HEK293 (cell line): Measurements from ENCODE around the gene IGFLR1.

Experiments used
- CTCF ChIA-PET: fragments of 350-600 bp; formaldehyde crosslinking; extraction: SDS; loops from one replicate; lab custom pipeline; 2021; ENCODE audit warnings: antibody characterized with exemption; lab: Yijun Ruan, JAX
- POLR2A ChIA-PET: fragments of 300-600 bp; formaldehyde crosslinking; extraction: SDS; loops from one replicate; lab custom pipeline; 2020; ENCODE audit warnings: antibody characterized with exemption, inconsistent platforms; lab: Yijun Ruan, JAX
- H3K27ac ChIP-seq: fragments of 200-500 bp; sonication (Bioruptor generic); 2 replicates; pipeline ENCODE4 v1.5.1; 2014; ENCODE audit warnings: low read depth, low read length, control low read depth, inconsistent platforms; ENCODE audit errors: extremely low read depth
- H3K36me3 ChIP-seq, 2 experiments: fragments of 200-500 bp in 1 of 2; sonication (Bioruptor generic) in 1 of 2; 1 replicate in 1 of 2; 2 replicates in 1 of 2; pipeline ENCODE4 v1.5.1; 2014 to 2017; ENCODE audit warnings: inconsistent platforms in 2 of 2, low read length in 2 of 2; ENCODE audit not compliant: control insufficient read depth in 2 of 2, insufficient read depth in 1 of 2
- H3K4me1 ChIP-seq: fragments of 200-500 bp; sonication (Bioruptor generic); 2 replicates; pipeline ENCODE4 v1.5.1; 2014; ENCODE audit warnings: mild to moderate bottlenecking, low read length, inconsistent platforms; ENCODE audit not compliant: control insufficient read depth, insufficient read depth
- H3K4me3 ChIP-seq: 2 replicates; pipeline ENCODE4 v1.5.1; 2011; ENCODE audit warnings: low read depth, mild to moderate bottlenecking, control low read depth, low read length, moderate library complexity
- H3K9me3 ChIP-seq: fragments of 200-500 bp; sonication (Bioruptor generic); 2 replicates; pipeline ENCODE4 v1.5.1; 2014; ENCODE audit warnings: low read depth, low read length, inconsistent platforms; ENCODE audit not compliant: control insufficient read depth, insufficient read depth
- EGR2 ChIP-seq: fragments of 450-650 bp; formaldehyde crosslinking; IDR thresholded peaks from 2 replicates; pipeline ENCODE4 v1.5.1; 2016; ENCODE audit warnings: low read depth, missing biosample characterization, missing genetic modification characterization
- KLF9 ChIP-seq: fragments of 450-650 bp; formaldehyde crosslinking; IDR thresholded peaks from 2 replicates; pipeline ENCODE4 v1.5.1; 2016; ENCODE audit warnings: missing biosample characterization, missing genetic modification characterization, low read depth
- PRDM10 ChIP-seq: fragments of 450-650 bp; formaldehyde crosslinking; IDR thresholded peaks from 2 replicates; pipeline ENCODE4 v1.5.1; 2016; ENCODE audit warnings: missing biosample characterization, missing genetic modification characterization
- SP7 ChIP-seq: fragments of 450-650 bp; formaldehyde crosslinking; IDR thresholded peaks from 2 replicates; pipeline ENCODE4 v1.5.1; 2016; ENCODE audit warnings: missing biosample characterization, missing genetic modification characterization
- TRIM28 ChIP-seq: IDR thresholded peaks from 2 replicates; pipeline ENCODE4 v1.6.1; 2011; ENCODE audit warnings: low read length, control low read depth, borderline replicate concordance
- ZNF140 ChIP-seq: fragments of 450-650 bp; formaldehyde crosslinking; IDR thresholded peaks from 2 replicates; pipeline ENCODE4 v1.5.1; 2016; ENCODE audit warnings: missing biosample characterization, missing genetic modification characterization
- ZNF16 ChIP-seq: fragments of 450-650 bp; formaldehyde crosslinking; IDR thresholded peaks from 2 replicates; pipeline ENCODE4 v1.5.1; 2016; ENCODE audit warnings: low read depth, missing biosample characterization, missing genetic modification characterization
- ZNF223 ChIP-seq: fragments of 450-650 bp; formaldehyde crosslinking; IDR thresholded peaks from 2 replicates; pipeline ENCODE4 v1.5.1; 2016; ENCODE audit warnings: missing biosample characterization, missing genetic modification characterization
- ZNF248 ChIP-seq: fragments of 450-650 bp; formaldehyde crosslinking; IDR thresholded peaks from 2 replicates; pipeline ENCODE4 v1.5.1; 2017; ENCODE audit warnings: missing biosample characterization, missing genetic modification characterization
- ZNF366 ChIP-seq: fragments of 450-650 bp; formaldehyde crosslinking; conservative IDR thresholded peaks from 2 replicates; pipeline ENCODE4 v1.5.1; 2016; ENCODE audit warnings: missing biosample characterization, missing genetic modification characterization
- ZNF394 ChIP-seq: fragments of 450-650 bp; formaldehyde crosslinking; IDR thresholded peaks from 2 replicates; pipeline ENCODE4 v1.5.1; 2016; ENCODE audit warnings: missing biosample characterization, missing genetic modification characterization, mild to moderate bottlenecking, moderate library complexity, borderline replicate concordance
- ZNF629 ChIP-seq: fragments of 450-650 bp; formaldehyde crosslinking; IDR thresholded peaks from 2 replicates; pipeline ENCODE4 v1.5.1; 2017; ENCODE audit warnings: missing biosample characterization, missing genetic modification characterization
- ZNF658 ChIP-seq: fragments of 450-650 bp; formaldehyde crosslinking; IDR thresholded peaks from 2 replicates; pipeline ENCODE4; 2016; ENCODE audit warnings: missing biosample characterization, missing genetic modification characterization
- ZNF768 ChIP-seq: fragments of 450-650 bp; formaldehyde crosslinking; IDR thresholded peaks from 2 replicates; pipeline ENCODE4 v1.5.1; 2018; ENCODE audit warnings: missing biosample characterization, mild to moderate bottlenecking, missing genetic modification characterization
- ZNF776 ChIP-seq: fragments of 450-650 bp; formaldehyde crosslinking; IDR thresholded peaks from 2 replicates; pipeline ENCODE4 v1.5.0; 2017; ENCODE audit warnings: missing biosample characterization, missing genetic modification characterization, borderline replicate concordance
- TF ChIP-seq, protein P1 (sequence below): fragments of 450-650 bp; formaldehyde crosslinking; IDR thresholded peaks from 2 replicates; pipeline ENCODE4 v1.5.1; 2016; ENCODE audit warnings: missing biosample characterization, missing genetic modification characterization
- TF ChIP-seq, protein P2 (sequence below): fragments of 450-650 bp; formaldehyde crosslinking; IDR thresholded peaks from 2 replicates; pipeline ENCODE4 v1.5.0; 2017; ENCODE audit warnings: missing biosample characterization, missing genetic modification characterization, borderline replicate concordance
- TF ChIP-seq, protein P3 (sequence below): fragments of 450-650 bp; formaldehyde crosslinking; IDR thresholded peaks from 2 replicates; pipeline ENCODE4 v1.5.1; 2017; ENCODE audit warnings: missing biosample characterization, missing genetic modification characterization

The IGFLR1 gene

GRCh38 chr19:35722897-35723296 is 19.4 kb downstream of the IGFLR1 start:
- POLR2A ChIA-PET: interaction anchor here (1.0 to 13.6 kb wide), 3 partner anchors 15 to 78 kb away, joined by 3 to 204 read pairs (median 9); partner anchors contain the start of genes PSENEN and U2AF1L4

GRCh38 chr19:35722461-35722860 is 19.8 kb downstream of the IGFLR1 start:
- Histone ChIP-seq H3K4me1 (peaks cover 9% of the 10 kb centered on the region), H3K9me3 (no peaks in the 10 kb centered on the region), H3K4me3 (no peak overlapping the region), H3K27ac (no peak overlapping the region), H3K36me3 (peaks cover 80 to 81% of the 10 kb centered on the region in 2 experiments)
- ChIA-PET POLR2A (interaction anchor here (0.7 to 13.6 kb wide), 3 partner anchors 15 to 1045 kb away, joined by 3 to 204 read pairs (median 4); partner anchors contain the start of gene ZNF302), CTCF (interaction anchor here (0.9 kb wide), 1 partner anchor 15 kb away, joined by 3 read pairs; no protein-coding TSS in a partner anchor)
- no peak for TF ChIP-seq SP7 (tag by site-specific recombination)
- no peak for TF ChIP-seq ZNF658 (tag by site-specific recombination)
- TF ChIP-seq ZNF629 (tag by site-specific recombination): no peak
- TF ChIP-seq ZNF248 (tag by site-specific recombination): no peak
- no peak for TF ChIP-seq ZNF366 (tag by site-specific recombination)
- no peak for TF ChIP-seq KLF9 (tag by site-specific recombination)
- no peak for TF ChIP-seq PRDM10 (tag by site-specific recombination)
- no peak for TF ChIP-seq ZNF223 (tag by site-specific recombination)
- no peak for TF ChIP-seq ZNF16
- no peak for TF ChIP-seq ZNF776 (tag by site-specific recombination)
- TF ChIP-seq, protein P1, sequence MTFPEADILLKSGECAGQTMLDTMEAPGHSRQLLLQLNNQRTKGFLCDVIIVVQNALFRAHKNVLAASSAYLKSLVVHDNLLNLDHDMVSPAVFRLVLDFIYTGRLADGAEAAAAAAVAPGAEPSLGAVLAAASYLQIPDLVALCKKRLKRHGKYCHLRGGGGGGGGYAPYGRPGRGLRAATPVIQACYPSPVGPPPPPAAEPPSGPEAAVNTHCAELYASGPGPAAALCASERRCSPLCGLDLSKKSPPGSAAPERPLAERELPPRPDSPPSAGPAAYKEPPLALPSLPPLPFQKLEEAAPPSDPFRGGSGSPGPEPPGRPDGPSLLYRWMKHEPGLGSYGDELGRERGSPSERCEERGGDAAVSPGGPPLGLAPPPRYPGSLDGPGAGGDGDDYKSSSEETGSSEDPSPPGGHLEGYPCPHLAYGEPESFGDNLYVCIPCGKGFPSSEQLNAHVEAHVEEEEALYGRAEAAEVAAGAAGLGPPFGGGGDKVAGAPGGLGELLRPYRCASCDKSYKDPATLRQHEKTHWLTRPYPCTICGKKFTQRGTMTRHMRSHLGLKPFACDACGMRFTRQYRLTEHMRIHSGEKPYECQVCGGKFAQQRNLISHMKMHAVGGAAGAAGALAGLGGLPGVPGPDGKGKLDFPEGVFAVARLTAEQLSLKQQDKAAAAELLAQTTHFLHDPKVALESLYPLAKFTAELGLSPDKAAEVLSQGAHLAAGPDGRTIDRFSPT (tag by site-specific recombination): no peak
- TF ChIP-seq ZNF140 (tag by site-specific recombination): no peak
- TF ChIP-seq ZNF768 (tag by site-specific recombination): no peak
- TF ChIP-seq TRIM28: no peak
- TF ChIP-seq, protein P2, sequence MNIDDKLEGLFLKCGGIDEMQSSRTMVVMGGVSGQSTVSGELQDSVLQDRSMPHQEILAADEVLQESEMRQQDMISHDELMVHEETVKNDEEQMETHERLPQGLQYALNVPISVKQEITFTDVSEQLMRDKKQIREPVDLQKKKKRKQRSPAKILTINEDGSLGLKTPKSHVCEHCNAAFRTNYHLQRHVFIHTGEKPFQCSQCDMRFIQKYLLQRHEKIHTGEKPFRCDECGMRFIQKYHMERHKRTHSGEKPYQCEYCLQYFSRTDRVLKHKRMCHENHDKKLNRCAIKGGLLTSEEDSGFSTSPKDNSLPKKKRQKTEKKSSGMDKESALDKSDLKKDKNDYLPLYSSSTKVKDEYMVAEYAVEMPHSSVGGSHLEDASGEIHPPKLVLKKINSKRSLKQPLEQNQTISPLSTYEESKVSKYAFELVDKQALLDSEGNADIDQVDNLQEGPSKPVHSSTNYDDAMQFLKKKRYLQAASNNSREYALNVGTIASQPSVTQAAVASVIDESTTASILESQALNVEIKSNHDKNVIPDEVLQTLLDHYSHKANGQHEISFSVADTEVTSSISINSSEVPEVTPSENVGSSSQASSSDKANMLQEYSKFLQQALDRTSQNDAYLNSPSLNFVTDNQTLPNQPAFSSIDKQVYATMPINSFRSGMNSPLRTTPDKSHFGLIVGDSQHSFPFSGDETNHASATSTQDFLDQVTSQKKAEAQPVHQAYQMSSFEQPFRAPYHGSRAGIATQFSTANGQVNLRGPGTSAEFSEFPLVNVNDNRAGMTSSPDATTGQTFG (tag by site-specific recombination): no peak

More at GRCh38 chr19:35722897-35723296, 19.4 kb downstream of the IGFLR1 start:
- CTCF ChIA-PET: interaction anchor here (0.9 kb wide), 1 partner anchor 15 kb away, joined by 3 read pairs; no protein-coding TSS in a partner anchor
- TF ChIP-seq, protein P3, sequence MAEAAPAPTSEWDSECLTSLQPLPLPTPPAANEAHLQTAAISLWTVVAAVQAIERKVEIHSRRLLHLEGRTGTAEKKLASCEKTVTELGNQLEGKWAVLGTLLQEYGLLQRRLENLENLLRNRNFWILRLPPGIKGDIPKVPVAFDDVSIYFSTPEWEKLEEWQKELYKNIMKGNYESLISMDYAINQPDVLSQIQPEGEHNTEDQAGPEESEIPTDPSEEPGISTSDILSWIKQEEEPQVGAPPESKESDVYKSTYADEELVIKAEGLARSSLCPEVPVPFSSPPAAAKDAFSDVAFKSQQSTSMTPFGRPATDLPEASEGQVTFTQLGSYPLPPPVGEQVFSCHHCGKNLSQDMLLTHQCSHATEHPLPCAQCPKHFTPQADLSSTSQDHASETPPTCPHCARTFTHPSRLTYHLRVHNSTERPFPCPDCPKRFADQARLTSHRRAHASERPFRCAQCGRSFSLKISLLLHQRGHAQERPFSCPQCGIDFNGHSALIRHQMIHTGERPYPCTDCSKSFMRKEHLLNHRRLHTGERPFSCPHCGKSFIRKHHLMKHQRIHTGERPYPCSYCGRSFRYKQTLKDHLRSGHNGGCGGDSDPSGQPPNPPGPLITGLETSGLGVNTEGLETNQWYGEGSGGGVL (tag by site-specific recombination): no peak
- TF ChIP-seq ZNF394 (peak; percentile 29; the same call in 1 of the 2 replicates), EGR2 (tag by site-specific recombination) (no peak)
- Histone ChIP-seq H3K36me3 (peaks cover 84 to 85% of the 10 kb centered on the region in 2 experiments), H3K4me3 (no peak overlapping the region), H3K4me1 (peaks cover 9% of the 10 kb centered on the region), H3K27ac (no peak overlapping the region), H3K9me3 (no peaks in the 10 kb centered on the region)
